Measurements from ENCODE around the gene C14orf93.

C14orf93 gene, protein sequence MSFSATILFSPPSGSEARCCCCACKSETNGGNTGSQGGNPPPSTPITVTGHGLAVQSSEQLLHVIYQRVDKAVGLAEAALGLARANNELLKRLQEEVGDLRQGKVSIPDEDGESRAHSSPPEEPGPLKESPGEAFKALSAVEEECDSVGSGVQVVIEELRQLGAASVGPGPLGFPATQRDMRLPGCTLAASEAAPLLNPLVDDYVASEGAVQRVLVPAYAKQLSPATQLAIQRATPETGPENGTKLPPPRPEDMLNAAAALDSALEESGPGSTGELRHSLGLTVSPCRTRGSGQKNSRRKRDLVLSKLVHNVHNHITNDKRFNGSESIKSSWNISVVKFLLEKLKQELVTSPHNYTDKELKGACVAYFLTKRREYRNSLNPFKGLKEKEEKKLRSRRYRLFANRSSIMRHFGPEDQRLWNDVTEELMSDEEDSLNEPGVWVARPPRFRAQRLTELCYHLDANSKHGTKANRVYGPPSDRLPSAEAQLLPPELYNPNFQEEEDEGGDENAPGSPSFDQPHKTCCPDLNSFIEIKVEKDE

DNA sequence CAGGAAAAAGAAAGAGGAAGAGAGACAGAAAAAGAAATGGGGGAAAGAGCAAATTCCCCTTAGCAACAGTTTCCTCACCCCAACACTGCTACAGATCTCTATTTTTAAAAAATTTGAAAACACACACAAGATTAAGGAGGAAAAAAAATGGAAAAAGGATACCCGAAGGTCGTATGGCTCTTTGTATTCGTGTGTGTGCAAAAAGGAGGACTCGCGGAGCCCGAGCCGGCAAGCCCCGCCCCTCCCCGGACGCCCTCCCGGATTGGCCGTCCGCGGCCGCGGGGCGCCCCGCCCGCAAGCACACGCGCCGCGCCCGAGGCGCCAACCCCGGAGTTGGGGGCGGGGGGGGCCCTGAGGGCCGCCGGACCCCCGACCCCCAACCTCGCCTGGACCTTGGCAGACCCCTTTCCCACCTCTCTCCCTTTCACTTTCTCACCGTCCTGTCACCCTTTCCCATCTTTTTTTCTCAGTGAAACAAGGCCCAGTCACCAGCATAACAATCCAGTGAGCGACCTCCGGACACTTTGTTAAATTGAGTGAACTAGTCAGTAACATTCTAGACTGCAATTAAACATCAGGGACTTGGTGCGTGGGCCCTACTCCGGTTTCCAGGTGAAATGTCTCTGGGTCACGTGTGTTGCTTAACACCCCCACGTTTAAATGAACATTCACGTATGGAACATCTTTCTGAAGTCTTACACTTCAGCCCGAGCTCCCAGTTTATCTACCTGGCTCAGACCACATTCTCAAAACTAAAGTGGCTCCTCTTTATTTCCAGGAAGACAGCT is at the start of gene C14orf93:
Gene C14orf93, minus strand, starts transcription at position 205 of the 788 bp plus-strand sequence. CDS start 11,120 bp downstream, outside the sequence.
- DNase-seq (ENCODE audit: low read depth, low spot score) = no peak

DNA sequence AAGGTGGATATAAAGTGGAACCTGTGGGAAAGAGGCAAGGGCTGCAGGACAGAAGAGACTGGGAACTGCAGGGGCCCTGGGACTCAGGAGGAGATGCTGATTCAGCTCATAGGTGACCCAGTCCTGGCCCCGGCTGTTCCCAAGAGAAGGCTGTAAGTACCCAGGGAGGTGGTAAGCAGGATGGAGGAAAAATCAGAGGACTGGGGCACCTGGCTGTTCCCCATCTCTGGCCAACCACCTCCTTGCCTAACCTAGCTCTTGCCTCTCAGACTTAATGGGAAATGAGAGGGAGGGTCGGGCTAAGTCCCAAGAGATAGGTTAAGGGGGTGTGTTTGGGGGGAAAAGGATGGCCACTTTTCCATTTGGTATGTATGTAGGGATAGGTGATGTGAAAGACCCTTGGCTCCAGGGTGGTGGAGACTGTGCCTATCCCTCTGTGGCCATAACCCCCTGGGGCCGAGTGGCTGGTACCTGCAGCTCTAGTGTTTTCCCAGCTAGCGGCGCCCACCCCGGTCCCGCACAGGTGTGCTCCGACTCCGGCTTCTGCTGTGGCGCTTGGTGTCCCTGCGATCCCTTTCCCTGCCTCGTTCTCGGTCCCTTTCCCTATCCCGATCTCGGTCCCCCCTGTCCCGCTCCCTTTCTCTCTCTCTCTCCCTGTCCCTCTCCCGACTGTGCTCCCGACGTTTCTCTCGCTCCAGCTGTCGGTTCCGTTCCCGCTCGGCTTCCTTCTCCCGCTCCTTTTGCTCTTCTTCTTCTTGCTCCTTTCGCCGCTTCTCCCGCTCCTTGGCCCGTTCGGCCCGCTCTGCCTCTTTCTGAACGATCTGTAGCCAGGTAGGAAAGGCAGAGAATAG is 48.9 kb upstream of the C14orf93 start:
- DNase-seq (ENCODE audit: low read depth, low spot score) = no peak

DNA sequence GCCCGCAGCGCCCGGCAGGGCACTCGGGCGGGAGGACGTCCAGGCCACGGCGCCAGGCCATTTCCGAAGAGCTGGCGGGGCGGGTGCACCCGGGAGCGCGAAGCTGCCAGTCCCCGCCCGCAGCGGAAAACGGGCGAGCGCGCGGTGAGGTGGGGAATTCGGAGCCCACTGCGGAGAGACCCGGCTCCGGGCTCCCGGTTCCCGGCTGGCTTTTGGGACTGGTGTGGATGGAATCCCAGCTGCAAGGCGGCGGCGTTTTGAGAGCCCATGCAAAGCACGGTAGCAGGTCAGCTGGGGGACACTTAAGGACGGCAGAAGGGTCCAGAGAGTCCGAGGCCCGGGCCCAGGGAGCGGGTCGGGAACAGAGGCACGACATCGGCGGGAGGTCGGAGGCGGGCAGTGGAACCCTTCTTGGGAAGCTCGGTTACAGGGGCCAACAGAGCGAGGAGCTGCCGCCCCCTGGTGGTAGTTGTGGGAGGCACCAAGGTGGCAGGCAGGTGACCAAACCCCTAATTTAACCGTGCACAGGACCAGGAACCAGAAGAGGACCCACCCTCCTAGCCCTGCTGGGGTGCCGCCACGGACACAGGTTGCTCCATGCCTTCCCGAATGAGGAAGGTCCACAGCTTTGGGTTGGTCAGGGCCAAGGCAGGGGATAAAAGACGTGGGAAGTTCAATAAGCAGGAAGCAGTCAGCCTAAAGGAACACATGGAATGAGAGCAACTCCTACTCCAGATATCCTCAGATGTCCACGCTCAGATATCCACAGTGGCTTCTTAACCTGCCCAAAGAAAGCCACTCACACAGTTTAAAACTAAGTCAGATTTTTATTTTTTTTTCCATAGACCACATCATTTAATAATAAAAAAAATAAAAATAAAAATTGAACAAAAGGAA is 48.1 kb upstream of the C14orf93 start:
- peak; percentile 60 for DNase-seq (ENCODE audit: low read depth, low spot score)

GRCh38 chr14:23056956-23057756 is 47.2 kb upstream of the C14orf93 start, which contains the start of gene CDH24:
Gene CDH24 (minus strand): TSS chr14:23057520. CDS start chr14:23055733, 1,787 bp downstream.
- DNase-seq (ENCODE audit: low read depth, low spot score) = no peak

- DNase-seq (ENCODE audit: low read depth, low spot score) = peak; percentile 68
Observed at GRCh38 chr14:23056145-23056955, 46.4 kb upstream of the C14orf93 start.

GRCh38 chr14:23055621-23056144 is 45.7 kb upstream of the C14orf93 start:
- DNase-seq (ENCODE audit: low read depth, low spot score) = no peak

DNA sequence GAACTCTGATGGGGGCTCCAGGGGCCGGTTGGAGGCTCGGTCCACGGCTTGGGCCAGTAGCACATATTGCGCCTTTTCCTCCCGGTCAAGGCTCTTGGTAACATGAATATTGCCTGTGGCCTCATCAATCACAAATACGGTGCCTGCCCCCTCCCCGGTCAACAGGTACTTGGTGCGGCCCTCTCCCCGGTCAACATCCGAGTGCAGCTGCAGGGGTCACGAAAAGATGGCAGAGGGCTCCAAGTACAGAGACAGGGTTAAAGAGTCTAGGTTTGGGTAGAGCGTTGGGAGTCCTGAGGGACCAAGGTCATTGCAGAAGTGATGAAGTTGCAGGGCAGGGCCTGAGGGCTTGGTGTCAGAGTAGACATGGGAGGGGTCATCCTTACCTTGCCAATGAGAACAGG is 45.2 kb upstream of the C14orf93 start:
- no peak for DNase-seq (ENCODE audit: low read depth, low spot score)

DNA sequence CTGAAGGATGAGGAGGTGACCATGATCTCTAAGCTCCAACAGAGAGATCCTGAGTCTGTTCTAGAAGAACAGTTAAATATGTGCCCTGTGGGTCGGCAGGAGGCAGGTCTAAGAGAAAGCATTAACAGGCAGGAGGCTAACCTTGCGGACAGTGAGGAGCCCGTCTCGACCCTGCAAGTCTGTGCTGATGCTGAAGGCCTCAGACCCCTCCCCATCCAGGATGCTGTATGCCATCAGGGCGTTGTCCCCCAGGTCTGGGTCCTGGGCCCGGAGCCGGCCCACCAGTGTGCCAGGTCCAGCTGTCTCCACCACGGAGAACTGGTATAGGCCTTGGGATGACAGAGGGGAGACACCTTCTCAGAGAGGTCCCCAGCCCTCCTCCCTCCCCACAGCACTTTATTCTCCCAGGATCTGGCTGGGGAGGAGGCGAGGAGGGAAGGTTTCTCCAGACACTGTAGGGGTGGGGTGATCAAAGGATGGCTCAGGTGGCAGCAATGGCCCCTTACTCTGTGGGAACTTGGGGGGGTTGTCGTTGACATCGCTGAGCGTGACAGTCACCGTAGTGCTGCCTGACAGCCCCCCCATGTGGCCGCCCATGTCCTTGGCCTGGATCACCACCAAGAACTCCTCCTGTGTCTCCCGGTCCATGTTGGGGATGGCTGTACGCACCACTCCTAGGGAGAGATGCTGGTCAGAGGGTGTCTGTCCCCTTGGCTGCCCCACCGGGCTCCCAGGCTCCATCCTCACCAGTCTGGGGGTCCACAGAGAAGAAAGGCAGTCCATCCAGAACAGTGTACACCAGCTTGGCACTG is 44.3 kb upstream of the C14orf93 start:
- DNase-seq (ENCODE audit: low read depth, low spot score) = no peak

- DNase-seq (ENCODE audit: low read depth, low spot score) = no peak
Observed at GRCh38 chr14:23053426-23053825, 43.5 kb upstream of the C14orf93 start.

DNA sequence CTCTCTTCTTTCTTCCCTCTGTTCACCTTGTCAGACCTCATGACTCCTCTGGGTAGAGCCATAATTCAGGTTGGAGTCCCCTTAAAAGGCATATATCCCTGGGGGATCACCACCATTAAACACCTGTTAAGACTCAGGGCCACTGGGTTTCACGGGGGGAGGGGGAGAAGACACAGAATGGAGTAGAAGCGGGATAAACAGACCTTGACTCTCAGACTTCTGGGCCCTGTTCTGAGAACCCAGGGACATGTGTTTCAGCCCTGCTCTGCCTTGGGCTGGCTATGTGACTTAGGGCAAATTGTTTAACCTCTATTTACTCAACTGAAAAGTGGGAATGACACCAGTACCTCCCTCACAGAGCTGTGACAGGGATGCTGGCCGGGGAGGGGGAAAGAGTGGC is 42.7 kb upstream of the C14orf93 start:
- DNase-seq (ENCODE audit: low read depth, low spot score) = no peak

DNA sequence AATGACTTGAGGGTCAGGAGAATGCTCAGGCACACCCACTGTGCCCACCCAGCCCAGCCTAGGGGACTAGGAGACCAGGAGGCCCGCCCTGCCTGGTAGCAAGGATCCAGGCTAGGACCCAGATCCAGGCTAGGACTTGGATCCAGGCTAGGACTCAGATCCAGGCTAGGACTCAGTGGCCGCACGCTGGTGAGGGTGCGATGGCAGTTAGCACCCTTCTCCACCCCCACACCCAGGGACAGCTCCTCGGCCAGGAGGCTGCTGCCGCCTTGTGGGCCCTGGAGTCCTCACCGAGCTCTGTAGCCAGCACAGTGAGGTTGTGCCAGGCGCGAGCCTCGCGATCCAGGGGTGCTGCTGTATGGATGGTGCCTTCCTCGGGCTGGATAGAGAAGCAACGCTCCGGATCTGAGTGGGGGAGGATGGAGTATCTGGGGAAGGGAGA is 42.3 kb upstream of the C14orf93 start:
- DNase-seq (ENCODE audit: low read depth, low spot score) = no peak

DNA sequence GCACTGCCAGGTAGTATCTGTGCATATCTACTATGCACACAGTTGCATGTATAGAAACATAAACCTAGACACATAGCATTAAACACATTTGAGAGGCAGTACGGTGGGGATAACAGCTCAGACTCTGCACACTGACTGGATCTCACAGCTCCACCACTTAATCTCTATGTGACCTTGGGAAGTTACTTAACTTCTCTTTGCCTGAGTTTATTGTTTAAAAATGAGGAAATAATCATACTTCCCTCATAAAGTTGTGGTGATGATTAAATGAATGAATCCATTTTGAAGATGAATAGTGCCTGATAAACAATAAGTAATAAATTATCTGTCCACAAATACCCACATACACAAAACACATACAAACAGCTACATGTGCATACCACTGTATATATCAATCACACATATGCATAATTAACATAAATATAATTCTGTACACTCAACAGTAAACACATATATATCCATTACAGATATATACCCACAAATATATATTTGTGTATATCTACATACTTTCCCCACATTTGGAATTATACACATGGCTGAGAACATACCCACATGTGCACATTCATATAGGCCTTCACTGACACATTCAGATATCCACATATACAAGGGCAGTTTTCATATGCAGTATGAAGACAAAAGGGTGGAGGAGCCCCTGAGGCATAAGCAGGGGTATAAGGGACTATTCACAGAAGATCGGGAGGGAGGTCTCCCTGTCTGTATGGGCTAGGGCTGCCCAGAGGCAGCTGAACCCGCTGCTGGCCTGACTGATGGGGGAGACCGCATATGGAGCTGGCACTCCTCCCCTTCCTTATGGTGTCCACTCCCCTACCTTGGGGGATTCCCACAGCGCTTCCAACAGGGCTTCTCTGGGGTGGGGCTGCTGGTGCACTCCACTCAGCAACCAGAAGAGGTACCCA is 41.5 kb upstream of the C14orf93 start:
- DNase-seq (ENCODE audit: low read depth, low spot score) = no peak

DNA sequence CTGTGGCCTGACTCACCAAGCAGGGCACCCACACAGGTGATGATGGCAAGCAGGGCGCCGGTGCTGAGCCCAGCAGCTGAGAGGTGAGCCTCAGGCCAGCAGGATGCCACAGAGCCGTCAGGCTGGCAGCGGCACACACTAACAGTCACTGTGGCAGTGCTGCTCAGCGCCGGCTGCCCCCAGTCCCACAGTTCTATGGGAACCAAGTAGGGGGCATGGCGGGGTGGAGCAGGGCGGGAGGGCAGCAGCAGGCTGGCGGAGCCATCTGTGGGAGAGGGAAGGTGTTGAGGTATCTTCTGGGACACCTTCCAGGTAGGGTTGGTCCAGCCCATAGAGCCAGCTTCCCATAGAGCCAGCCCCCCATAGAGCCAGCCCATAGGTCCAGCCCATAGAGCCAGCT is 39.1 kb upstream of the C14orf93 start:
- no peak for DNase-seq (ENCODE audit: low read depth, low spot score)

DNA sequence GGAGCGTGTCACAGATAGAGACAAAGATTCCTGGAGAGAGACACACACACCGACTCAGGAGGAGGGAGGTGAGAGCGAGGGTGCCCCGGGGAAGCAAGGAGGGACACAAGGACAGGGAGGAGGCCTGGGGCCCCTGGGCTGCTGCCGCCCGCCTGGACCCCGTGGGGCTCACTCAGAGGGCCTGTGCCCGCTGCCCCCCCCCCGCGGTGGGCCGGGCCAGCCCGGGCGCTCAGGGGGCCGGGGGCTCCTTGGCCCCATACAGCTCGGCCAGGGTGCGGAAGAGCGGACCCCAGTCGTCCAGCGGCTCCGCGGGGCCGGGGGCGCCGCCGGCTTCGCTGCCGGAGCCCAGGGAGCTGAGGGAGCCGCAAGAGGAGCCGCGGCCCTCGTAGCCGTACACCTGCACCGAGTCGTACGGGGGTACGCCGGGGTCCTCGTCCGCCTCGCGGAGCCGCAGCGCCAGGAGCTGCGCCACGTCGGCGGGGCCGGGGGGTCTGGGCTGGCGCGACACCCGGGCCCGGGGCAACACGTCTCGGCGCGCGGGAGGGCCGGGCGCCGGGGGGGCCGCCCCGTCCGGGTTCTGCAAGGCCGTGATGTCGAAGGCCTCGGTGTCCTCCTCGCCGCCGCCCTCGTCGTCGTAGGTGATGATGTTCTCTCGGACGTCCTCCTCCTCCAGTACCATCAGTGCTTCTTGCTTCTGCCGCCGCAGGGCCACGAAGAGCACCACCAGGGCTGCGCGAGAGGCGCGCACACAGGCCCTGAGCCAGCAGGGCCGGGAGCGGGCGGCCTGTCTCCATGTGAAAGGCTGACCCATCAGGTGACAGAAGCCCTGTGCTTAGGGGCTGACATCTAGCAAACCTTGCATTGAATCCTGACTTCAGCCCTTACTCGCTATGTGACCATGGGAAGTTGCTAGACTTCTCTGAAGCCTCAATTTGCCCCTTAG is 38.1 kb upstream of the C14orf93 start:
- no peak for DNase-seq (ENCODE audit: low read depth, low spot score)

DNA sequence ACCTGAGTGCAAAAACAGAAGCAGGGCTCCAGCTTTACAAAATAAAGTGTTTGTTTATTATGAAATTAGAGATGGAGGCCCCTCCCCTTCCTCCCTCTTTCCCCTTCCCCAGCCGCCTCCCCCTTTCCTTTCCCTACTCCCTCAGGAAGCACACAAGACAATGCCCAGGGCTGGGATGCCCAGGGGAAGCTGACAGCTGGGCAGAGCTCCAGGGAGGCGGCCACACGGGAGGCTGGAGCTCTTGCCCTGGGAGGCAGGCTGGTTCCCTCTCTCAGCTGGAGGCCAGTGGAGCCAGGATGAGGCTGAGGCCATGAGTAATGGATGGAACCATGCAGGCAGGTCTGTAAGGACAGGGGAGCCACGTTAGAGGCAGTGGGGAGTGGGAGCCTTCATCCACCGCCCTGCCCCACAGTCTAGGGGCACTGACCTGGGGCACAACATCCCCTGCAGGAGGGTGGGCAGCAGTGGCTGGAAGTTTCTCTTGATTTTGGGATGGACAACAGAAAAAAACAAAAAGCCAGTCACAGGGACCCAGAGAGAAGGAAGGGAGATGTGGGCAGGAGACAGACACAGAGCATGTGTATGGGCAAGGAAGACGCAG is 37.2 kb upstream of the C14orf93 start:
- DNase-seq (ENCODE audit: low read depth, low spot score) = no peak
